ENCODE data around the gene TNS3.

DNA sequence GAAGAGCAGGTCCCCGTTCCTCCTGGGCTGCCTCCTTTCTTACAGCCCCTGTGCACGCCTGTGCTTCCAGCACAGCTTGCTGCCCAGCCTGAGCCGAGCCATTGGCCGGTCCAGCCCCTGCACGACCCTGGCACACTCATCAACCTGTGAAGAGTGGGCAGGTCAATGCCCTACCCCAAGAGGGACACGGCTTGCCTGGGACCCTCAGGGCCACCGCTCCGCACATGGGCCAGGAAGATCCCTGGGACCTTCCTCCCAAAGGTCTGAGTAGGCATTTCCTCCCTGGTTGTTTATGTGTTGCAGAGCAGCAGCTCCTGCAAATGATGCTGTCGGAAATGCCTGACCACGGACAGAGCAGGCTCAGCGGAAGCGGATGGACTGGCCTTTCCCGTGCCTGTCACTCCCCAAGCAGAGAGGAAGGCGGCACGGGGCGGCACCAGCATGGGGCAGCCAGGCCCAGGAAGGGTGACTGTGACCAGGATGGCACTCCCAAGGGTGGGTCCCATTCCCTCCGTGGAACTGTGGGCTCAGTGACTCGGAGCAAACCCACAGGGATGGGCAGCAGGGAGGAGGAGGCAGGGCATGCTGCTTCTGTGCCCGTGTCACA is 252.5 kb downstream of the TNS3 start:
- TF ChIP-seq EP300 (IDR thresholded peaks at IDR 0.05): no peak
- TF ChIP-seq POLR2AphosphoS5 (IDR thresholded peaks at IDR 0.05): no peak
